ENCODE measurements around the gene GSTT2. TPM values are rescaled to one million over a fixed set of nuclear protein-coding genes. Genes with fewer than 3 reads are reported as not detected.
"Not testable (repeated sequence)": the region's sequence is repeated elsewhere in the genome, so short reads cannot be mapped to it uniquely, and the experiment has no call there.

GSTT2 gene
- total and polyA plus RNA-seq, 10 of the 15 experiments (the other 5 are each of a cell fraction or from before 2014, with no cell fraction given): not detected

DNA sequence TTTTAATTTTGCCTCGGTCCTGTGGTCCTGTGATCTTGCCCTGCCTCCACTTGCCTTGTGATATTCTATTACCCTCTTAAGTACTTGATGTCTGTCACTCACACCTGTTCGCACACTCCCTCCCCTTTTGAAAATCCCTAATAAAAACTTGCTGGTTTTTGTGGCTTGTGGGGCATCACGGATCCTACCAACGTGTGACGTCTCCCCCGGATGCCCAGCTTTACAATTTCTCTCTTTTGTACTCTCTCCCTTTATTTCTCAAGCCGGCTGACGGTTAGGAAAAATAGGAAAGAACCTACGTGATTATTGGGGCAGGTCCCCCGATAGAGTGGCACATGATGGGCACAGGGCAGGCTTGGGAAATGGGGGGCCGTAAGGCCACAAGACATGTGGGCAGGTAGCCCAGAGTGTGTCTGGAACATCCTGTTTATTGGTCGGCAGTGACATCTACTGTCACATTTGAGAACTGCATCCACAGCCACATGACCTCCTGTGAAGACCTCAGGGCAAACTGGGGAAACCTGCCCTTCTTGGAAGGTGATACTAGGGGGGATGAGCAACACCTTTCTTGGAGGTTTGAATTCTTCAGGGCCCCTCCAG lies 23.5 kb upstream of the GSTT2 start:
- in situ Hi-C loops (cut with MboI); BruUV-seq (replicated peaks); H3K4me1 ChIP-seq (ENCODE audit: control insufficient read depth, insufficient read depth, low read length); H3K79me2 ChIP-seq (ENCODE audit: control insufficient read depth, insufficient read depth, low read length); H3K27me3 ChIP-seq (replicated peaks in 1 of 2; ENCODE audit: control insufficient read depth in 2 of 2, insufficient read depth in 2 of 2, low read length in 1 of 2); H3K9ac ChIP-seq (ENCODE audit: control insufficient read depth, insufficient read depth, low read length); H3K36me3 ChIP-seq (ENCODE audit: control insufficient read depth in 2 of 2, insufficient read depth in 2 of 2, low read length in 1 of 2); H3K9me3 ChIP-seq (replicated peaks; ENCODE audit: control insufficient read depth, insufficient read depth, low read length); SMC1A ChIA-PET (ENCODE audit: uncharacterized antibody, unreplicated experiment); H4K20me1 ChIP-seq (ENCODE audit: control insufficient read depth, insufficient read depth); H3K4me2 ChIP-seq (ENCODE audit: control insufficient read depth, insufficient read depth); H3K27ac ChIP-seq (ENCODE audit: control insufficient read depth, insufficient read depth); POLR2A ChIA-PET; H3K4me3 ChIP-seq: not testable (repeated sequence)
- DNase-seq (ENCODE audit: low read depth, low spot score) (peak; percentile 30), ATAC-seq (peak; percentile 95), FAIRE-seq (peak; percentile 89)
- peak overlapping the region; percentile 67 for H2AFZ ChIP-seq (ENCODE audit: control insufficient read depth, low read depth, low read length)
- intact Hi-C loops (cut with micrococcal nuclease; ENCODE audit: unreplicated experiment): loop anchor here (10.0 kb wide), 2 partner anchors 218 to 288 kb away; partner anchors contain the start of gene GGT5
- TF ChIP-seq BHLHE40 (IDR thresholded peaks at IDR 0.05; ENCODE audit: borderline replicate concordance in 1 of 2, low read depth in 2 of 2, low read length in 1 of 2) (peak in 1 of 2 experiments; percentile 19; a peak in 1 of 4 replicates), SMC3 (IDR thresholded peaks at IDR 0.05; ENCODE audit: borderline replicate concordance, low read length) (peak; percentile 69), RUNX3 (IDR thresholded peaks at IDR 0.05; ENCODE audit: low read length) (peak; percentile 32; the same call in 1 of the 2 replicates), RAD21 (IDR thresholded peaks at IDR 0.05; ENCODE audit: insufficient read depth, low read depth, low read length) (peak; percentile 81), USF1 (IDR thresholded peaks at IDR 0.05; ENCODE audit: borderline replicate concordance, extremely low read length, insufficient read depth, low read depth, low read length) (peak; percentile 29), RB1 (IDR thresholded peaks at IDR 0.05; ENCODE audit: borderline replicate concordance) (0 out of 2 replicates have a peak, but pooled peaks have one; percentile 32), RAD51 (IDR thresholded peaks at IDR 0.05) (peak; percentile 46; the same call in 1 of the 2 replicates), YY1 (IDR thresholded peaks at IDR 0.05; ENCODE audit: low read depth, low read length) (peak; percentile 24; the same call in 1 of the 2 replicates), KLF5 (IDR thresholded peaks at IDR 0.05; ENCODE audit: partially characterized antibody) (peak; percentile 36), RELA (IDR thresholded peaks at IDR 0.05; ENCODE audit: borderline replicate concordance, partially characterized antibody) (peak; percentile 38)
- TF ChIP-seq, protein P1, sequence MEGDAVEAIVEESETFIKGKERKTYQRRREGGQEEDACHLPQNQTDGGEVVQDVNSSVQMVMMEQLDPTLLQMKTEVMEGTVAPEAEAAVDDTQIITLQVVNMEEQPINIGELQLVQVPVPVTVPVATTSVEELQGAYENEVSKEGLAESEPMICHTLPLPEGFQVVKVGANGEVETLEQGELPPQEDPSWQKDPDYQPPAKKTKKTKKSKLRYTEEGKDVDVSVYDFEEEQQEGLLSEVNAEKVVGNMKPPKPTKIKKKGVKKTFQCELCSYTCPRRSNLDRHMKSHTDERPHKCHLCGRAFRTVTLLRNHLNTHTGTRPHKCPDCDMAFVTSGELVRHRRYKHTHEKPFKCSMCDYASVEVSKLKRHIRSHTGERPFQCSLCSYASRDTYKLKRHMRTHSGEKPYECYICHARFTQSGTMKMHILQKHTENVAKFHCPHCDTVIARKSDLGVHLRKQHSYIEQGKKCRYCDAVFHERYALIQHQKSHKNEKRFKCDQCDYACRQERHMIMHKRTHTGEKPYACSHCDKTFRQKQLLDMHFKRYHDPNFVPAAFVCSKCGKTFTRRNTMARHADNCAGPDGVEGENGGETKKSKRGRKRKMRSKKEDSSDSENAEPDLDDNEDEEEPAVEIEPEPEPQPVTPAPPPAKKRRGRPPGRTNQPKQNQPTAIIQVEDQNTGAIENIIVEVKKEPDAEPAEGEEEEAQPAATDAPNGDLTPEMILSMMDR (IDR thresholded peaks at IDR 0.05 in 2 of 3, conservative IDR thresholded peaks at IDR 0.05 in 1 of 3; ENCODE audit: control insufficient read depth in 2 of 3, extremely low read depth in 1 of 3, insufficient read depth in 1 of 3, low read depth in 3 of 3, low read length in 3 of 3): peak; percentile 74 to 79 (median 77)
- TF ChIP-seq, protein P2, sequence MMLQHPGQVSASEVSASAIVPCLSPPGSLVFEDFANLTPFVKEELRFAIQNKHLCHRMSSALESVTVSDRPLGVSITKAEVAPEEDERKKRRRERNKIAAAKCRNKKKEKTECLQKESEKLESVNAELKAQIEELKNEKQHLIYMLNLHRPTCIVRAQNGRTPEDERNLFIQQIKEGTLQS (IDR thresholded peaks at IDR 0.05; ENCODE audit: borderline replicate concordance, extremely low read depth, low read depth, low read length): 0 out of 2 replicates have a peak, but pooled peaks have one; percentile 15
- ChIA-PET CTCF (interaction anchor here (0.6 to 1.0 kb wide), 3 partner anchors 74 to 219 kb away, joined by 3 to 5 read pairs (median 3); no protein-coding TSS in a partner anchor), RAD21 (ENCODE audit: unreplicated experiment) (interaction anchor here (0.6 kb wide), 1 partner anchor 223 kb away, joined by 3 read pairs; no protein-coding TSS in a partner anchor)
- 33% methylated on average over 12 of the region's 12 CpGs for WGBS (ENCODE audit: insufficient coverage, insufficient replicate concordance, low lambda C conversion rate, missing lambda C conversion rate)

GRCh38 chr22:23961084-23961771 lies 18.7 kb upstream of the GSTT2 start, which contains the start of gene GSTT2B:
TSS of gene GSTT2B (minus strand) at chr22:23961195. CDS start at chr22:23961131, 64 bp downstream.
- POLR2A ChIA-PET; H3K9ac ChIP-seq (ENCODE audit: control insufficient read depth, insufficient read depth, low read length); in situ Hi-C loops (cut with MboI); H3K27ac ChIP-seq (ENCODE audit: control insufficient read depth, insufficient read depth); BruUV-seq (replicated peaks); H4K20me1 ChIP-seq (ENCODE audit: control insufficient read depth, insufficient read depth); intact Hi-C loops (cut with micrococcal nuclease; ENCODE audit: unreplicated experiment); H2AFZ ChIP-seq (ENCODE audit: control insufficient read depth, low read depth, low read length); H3K4me2 ChIP-seq (ENCODE audit: control insufficient read depth, insufficient read depth); DNase-seq (ENCODE audit: low read depth, low spot score); FAIRE-seq; CTCF ChIA-PET; H3K9me3 ChIP-seq (replicated peaks; ENCODE audit: control insufficient read depth, insufficient read depth, low read length); H3K36me3 ChIP-seq (ENCODE audit: control insufficient read depth in 2 of 2, insufficient read depth in 2 of 2, low read length in 1 of 2); H3K27me3 ChIP-seq (replicated peaks in 1 of 2; ENCODE audit: control insufficient read depth in 2 of 2, insufficient read depth in 2 of 2, low read length in 1 of 2); SMC1A ChIA-PET (ENCODE audit: uncharacterized antibody, unreplicated experiment); H3K4me1 ChIP-seq (ENCODE audit: control insufficient read depth, insufficient read depth, low read length); H3K4me3 ChIP-seq; RAD21 ChIA-PET (ENCODE audit: unreplicated experiment); H3K79me2 ChIP-seq (ENCODE audit: control insufficient read depth, insufficient read depth, low read length): not testable (repeated sequence)
- peak; percentile 57 for ATAC-seq
- WGBS (ENCODE audit: insufficient coverage, insufficient replicate concordance, low lambda C conversion rate, missing lambda C conversion rate): no CpG with 5 or more reads among the region's 43 CpGs
